HEK293 (cell line): ENCODE measurements around the gene TRIP4.
A peak's percentile ranks its signal among the peaks of the same experiment; 100 is the strongest.
"Not testable (repeated sequence)": the region's sequence is repeated elsewhere in the genome, so short reads cannot be mapped to it uniquely, and the experiment has no call there.

Source experiments
- KLF9 ChIP-seq: fragments of 450-650 bp; formaldehyde crosslinking; IDR thresholded peaks from 2 replicates; pipeline ENCODE4 v1.5.1; 2016; ENCODE audit warnings: missing biosample characterization, missing genetic modification characterization, low read depth
- SP2 ChIP-seq: fragments of 450-650 bp; formaldehyde crosslinking; IDR thresholded peaks from 2 replicates; pipeline ENCODE4 v1.5.1; 2016; ENCODE audit warnings: missing biosample characterization, missing genetic modification characterization
- TCF7L2 ChIP-seq: IDR thresholded peaks from 2 replicates; pipeline ENCODE4 v1.6.1; 2011; ENCODE audit warnings: low read depth, mild to moderate bottlenecking, inconsistent platforms, low read length, moderate library complexity, borderline replicate concordance
- ZNF175 ChIP-seq: fragments of 450-650 bp; formaldehyde crosslinking; IDR thresholded peaks from 2 replicates; pipeline ENCODE4 v1.5.1; 2016; ENCODE audit warnings: missing biosample characterization, missing genetic modification characterization
- ZNF510 ChIP-seq: fragments of 450-650 bp; formaldehyde crosslinking; IDR thresholded peaks from 2 replicates; pipeline ENCODE4 v1.5.1; 2018; ENCODE audit warnings: mild to moderate bottlenecking, missing genetic modification characterization, missing biosample characterization; ENCODE audit not compliant: insufficient replicate concordance
- ZNF529 ChIP-seq: fragments of 450-650 bp; formaldehyde crosslinking; IDR thresholded peaks from 2 replicates; pipeline ENCODE4 v1.5.1; 2017; ENCODE audit warnings: missing genetic modification characterization, missing biosample characterization; ENCODE audit not compliant: insufficient replicate concordance
- ZNF639 ChIP-seq: fragments of 450-650 bp; formaldehyde crosslinking; IDR thresholded peaks from 2 replicates; pipeline ENCODE4 v1.5.1; 2016; ENCODE audit warnings: missing biosample characterization, missing genetic modification characterization
- ZNF658 ChIP-seq: fragments of 450-650 bp; formaldehyde crosslinking; IDR thresholded peaks from 2 replicates; pipeline ENCODE4; 2016; ENCODE audit warnings: missing biosample characterization, missing genetic modification characterization
- ZNF660 ChIP-seq: fragments of 450-650 bp; IDR thresholded peaks from 2 replicates; pipeline ENCODE4 v1.5.1; 2018; ENCODE audit warnings: missing biosample characterization, mild to moderate bottlenecking, missing genetic modification characterization
- ZNF707 ChIP-seq: fragments of 450-650 bp; formaldehyde crosslinking; IDR thresholded peaks from 2 replicates; pipeline ENCODE4 v1.5.1; 2016; ENCODE audit warnings: missing biosample characterization, missing genetic modification characterization
- TF ChIP-seq, protein P1 (sequence below): sonication (generic); formaldehyde crosslinking; IDR thresholded peaks from 2 replicates; pipeline ENCODE4 v1.8.1; 2022; ENCODE audit warnings: mild to moderate bottlenecking, moderate library complexity, missing genetic modification reagents
- TF ChIP-seq, protein P2 (sequence below): fragments of 450-650 bp; formaldehyde crosslinking; IDR thresholded peaks from 2 replicates; pipeline ENCODE4 v1.5.1; 2016; ENCODE audit warnings: missing biosample characterization, missing genetic modification characterization
- TF ChIP-seq, protein P3 (sequence below): fragments of 450-650 bp; formaldehyde crosslinking; IDR thresholded peaks from 2 replicates; pipeline ENCODE4 v1.5.1; 2016; ENCODE audit warnings: missing biosample characterization, missing genetic modification characterization
- TF ChIP-seq, protein P4 (sequence below): fragments of 450-650 bp; formaldehyde crosslinking; IDR thresholded peaks from 2 replicates; pipeline ENCODE4 v1.5.1; 2016; ENCODE audit warnings: missing biosample characterization, missing genetic modification characterization

GRCh38 chr15:64346242-64346641 lies 41.4 kb upstream of the TRIP4 start:
- TF ChIP-seq ZNF510 (peak; percentile 72), ZNF639 (tag by site-specific recombination) (0 out of 2 replicates have a peak, but pooled peaks have one; percentile 25)
- TF ChIP-seq, protein P1, sequence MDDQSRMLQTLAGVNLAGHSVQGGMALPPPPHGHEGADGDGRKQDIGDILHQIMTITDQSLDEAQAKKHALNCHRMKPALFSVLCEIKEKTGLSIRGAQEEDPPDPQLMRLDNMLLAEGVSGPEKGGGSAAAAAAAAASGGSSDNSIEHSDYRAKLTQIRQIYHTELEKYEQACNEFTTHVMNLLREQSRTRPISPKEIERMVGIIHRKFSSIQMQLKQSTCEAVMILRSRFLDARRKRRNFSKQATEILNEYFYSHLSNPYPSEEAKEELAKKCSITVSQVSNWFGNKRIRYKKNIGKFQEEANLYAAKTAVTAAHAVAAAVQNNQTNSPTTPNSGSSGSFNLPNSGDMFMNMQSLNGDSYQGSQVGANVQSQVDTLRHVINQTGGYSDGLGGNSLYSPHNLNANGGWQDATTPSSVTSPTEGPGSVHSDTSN: not testable (repeated sequence)
- not testable (repeated sequence) for TF ChIP-seq ZNF658 (tag by site-specific recombination); ZNF660 (tag by site-specific recombination); ZNF529 (tag by site-specific recombination); KLF9 (tag by site-specific recombination); ZNF707 (tag by site-specific recombination); SP2 (tag by site-specific recombination); TCF7L2; ZNF175 (tag by site-specific recombination)
- TF ChIP-seq, protein P2, sequence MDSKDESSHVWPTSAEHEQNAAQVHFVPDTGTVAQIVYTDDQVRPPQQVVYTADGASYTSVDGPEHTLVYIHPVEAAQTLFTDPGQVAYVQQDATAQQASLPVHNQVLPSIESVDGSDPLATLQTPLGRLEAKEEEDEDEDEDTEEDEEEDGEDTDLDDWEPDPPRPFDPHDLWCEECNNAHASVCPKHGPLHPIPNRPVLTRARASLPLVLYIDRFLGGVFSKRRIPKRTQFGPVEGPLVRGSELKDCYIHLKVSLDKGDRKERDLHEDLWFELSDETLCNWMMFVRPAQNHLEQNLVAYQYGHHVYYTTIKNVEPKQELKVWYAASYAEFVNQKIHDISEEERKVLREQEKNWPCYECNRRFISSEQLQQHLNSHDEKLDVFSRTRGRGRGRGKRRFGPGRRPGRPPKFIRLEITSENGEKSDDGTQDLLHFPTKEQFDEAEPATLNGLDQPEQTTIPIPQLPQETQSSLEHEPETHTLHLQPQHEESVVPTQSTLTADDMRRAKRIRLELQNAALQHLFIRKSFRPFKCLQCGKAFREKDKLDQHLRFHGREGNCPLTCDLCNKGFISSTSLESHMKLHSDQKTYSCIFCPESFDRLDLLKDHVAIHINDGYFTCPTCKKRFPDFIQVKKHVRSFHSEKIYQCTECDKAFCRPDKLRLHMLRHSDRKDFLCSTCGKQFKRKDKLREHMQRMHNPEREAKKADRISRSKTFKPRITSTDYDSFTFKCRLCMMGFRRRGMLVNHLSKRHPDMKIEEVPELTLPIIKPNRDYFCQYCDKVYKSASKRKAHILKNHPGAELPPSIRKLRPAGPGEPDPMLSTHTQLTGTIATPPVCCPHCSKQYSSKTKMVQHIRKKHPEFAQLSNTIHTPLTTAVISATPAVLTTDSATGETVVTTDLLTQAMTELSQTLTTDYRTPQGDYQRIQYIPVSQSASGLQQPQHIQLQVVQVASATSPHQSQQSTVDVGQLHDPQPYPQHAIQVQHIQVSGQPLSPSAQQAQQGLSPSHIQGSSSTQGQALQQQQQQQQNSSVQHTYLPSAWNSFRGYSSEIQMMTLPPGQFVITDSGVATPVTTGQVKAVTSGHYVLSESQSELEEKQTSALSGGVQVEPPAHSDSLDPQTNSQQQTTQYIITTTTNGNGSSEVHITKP (tag by site-specific recombination): not testable (repeated sequence)
- TF ChIP-seq, protein P3, sequence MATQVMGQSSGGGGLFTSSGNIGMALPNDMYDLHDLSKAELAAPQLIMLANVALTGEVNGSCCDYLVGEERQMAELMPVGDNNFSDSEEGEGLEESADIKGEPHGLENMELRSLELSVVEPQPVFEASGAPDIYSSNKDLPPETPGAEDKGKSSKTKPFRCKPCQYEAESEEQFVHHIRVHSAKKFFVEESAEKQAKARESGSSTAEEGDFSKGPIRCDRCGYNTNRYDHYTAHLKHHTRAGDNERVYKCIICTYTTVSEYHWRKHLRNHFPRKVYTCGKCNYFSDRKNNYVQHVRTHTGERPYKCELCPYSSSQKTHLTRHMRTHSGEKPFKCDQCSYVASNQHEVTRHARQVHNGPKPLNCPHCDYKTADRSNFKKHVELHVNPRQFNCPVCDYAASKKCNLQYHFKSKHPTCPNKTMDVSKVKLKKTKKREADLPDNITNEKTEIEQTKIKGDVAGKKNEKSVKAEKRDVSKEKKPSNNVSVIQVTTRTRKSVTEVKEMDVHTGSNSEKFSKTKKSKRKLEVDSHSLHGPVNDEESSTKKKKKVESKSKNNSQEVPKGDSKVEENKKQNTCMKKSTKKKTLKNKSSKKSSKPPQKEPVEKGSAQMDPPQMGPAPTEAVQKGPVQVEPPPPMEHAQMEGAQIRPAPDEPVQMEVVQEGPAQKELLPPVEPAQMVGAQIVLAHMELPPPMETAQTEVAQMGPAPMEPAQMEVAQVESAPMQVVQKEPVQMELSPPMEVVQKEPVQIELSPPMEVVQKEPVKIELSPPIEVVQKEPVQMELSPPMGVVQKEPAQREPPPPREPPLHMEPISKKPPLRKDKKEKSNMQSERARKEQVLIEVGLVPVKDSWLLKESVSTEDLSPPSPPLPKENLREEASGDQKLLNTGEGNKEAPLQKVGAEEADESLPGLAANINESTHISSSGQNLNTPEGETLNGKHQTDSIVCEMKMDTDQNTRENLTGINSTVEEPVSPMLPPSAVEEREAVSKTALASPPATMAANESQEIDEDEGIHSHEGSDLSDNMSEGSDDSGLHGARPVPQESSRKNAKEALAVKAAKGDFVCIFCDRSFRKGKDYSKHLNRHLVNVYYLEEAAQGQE (tag by site-specific recombination): peak; percentile 64
- TF ChIP-seq, protein P4, sequence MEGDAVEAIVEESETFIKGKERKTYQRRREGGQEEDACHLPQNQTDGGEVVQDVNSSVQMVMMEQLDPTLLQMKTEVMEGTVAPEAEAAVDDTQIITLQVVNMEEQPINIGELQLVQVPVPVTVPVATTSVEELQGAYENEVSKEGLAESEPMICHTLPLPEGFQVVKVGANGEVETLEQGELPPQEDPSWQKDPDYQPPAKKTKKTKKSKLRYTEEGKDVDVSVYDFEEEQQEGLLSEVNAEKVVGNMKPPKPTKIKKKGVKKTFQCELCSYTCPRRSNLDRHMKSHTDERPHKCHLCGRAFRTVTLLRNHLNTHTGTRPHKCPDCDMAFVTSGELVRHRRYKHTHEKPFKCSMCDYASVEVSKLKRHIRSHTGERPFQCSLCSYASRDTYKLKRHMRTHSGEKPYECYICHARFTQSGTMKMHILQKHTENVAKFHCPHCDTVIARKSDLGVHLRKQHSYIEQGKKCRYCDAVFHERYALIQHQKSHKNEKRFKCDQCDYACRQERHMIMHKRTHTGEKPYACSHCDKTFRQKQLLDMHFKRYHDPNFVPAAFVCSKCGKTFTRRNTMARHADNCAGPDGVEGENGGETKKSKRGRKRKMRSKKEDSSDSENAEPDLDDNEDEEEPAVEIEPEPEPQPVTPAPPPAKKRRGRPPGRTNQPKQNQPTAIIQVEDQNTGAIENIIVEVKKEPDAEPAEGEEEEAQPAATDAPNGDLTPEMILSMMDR (tag by site-specific recombination): not testable (repeated sequence)
